GM12892 (cell line): ENCODE measurements around the gene USP4.

Experiments
- POLR2A ChIP-seq: IDR thresholded peaks from 2 replicates; pipeline ENCODE4 v1.6.1; 2011; ENCODE audit warnings: low read depth, low read length, control low read depth
- POLR2AphosphoS5 ChIP-seq: IDR thresholded peaks from 2 replicates; pipeline ENCODE4 v1.6.1; 2011; ENCODE audit warnings: low read depth, low read length, control low read depth
- TAF1 ChIP-seq: IDR thresholded peaks from 2 replicates; pipeline ENCODE4 v1.6.1; 2011; ENCODE audit warnings: low read depth, mild to moderate bottlenecking, control low read depth, low read length, borderline replicate concordance

DNA sequence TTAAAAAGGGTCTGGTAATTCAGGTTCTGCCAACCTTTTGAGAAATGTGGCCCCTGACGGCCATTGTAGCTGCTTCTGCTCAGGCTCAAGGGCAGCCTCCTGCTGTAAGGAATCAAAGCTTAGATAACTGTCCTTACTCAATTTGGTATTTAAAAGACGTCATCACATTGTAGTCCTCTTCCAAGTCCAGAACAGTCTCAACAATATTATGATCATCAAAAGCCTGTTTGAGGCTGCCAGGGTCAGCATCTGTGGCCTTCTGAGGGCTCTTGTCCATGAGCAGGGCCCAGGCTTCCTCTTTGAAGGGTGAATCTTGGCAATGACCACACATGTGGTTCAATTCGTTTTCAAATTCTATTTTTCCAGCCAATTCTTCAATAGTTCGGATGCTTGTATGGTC lies 68.8 kb downstream of the USP4 start:
- TF ChIP-seq POLR2AphosphoS5 (no peak), POLR2A (no peak), TAF1 (no peak)
